SIG-M5 (cell line): ENCODE results near the gene OS9.

ENCODE experiments used
- DNase-seq: peaks from one replicate; lab custom pipeline; 2025; lab: John Stamatoyannopoulos, UW

OS9 gene

GRCh38 chr12:57737467-57738460, 43.8 kb downstream of the OS9 start:
- no peak for DNase-seq

- DNase-seq: no peak
Measured at GRCh38 chr12:57738661-57739237, 44.8 kb downstream of the OS9 start, which contains the start of gene AGAP2. Gene AGAP2, minus strand, starts transcription at chr12:57738742. Its CDS starts 496 bp downstream, at chr12:57738246.

GRCh38 chr12:57739387-57739786, 45.5 kb downstream of the OS9 start:
- no peak for DNase-seq

- no peak for DNase-seq
Measured at GRCh38 chr12:57739914-57740538, 46.1 kb downstream of the OS9 start.

- peak; percentile 8 for DNase-seq
Measured at GRCh38 chr12:57740656-57741412, 46.9 kb downstream of the OS9 start.

- DNase-seq: no peak
Measured at GRCh38 chr12:57741413-57741789, 47.5 kb downstream of the OS9 start.

GRCh38 chr12:57741844-57742738, 48.2 kb downstream of the OS9 start:
- peak; percentile 11 for DNase-seq

- DNase-seq: no peak
Measured at GRCh38 chr12:57743769-57744168, 49.8 kb downstream of the OS9 start.

- no peak for DNase-seq
Measured at GRCh38 chr12:57744194-57744776, 50.4 kb downstream of the OS9 start.

GRCh38 chr12:57744777-57745484, 51.0 kb downstream of the OS9 start, which contains the start of gene TSPAN31:
Gene TSPAN31, plus strand, starts transcription at chr12:57745039. Its CDS starts 116 bp downstream, at chr12:57745155.
- DNase-seq: peak; percentile 91

GRCh38 chr12:57745485-57745881, 51.6 kb downstream of the OS9 start:
- no peak for DNase-seq

GRCh38 chr12:57746025-57746424, 52.1 kb downstream of the OS9 start:
- no peak for DNase-seq

- DNase-seq: no peak
Measured at GRCh38 chr12:57749061-57749460, 55.1 kb downstream of the OS9 start.

GRCh38 chr12:57750561-57751431, 56.9 kb downstream of the OS9 start:
- no peak for DNase-seq

GRCh38 chr12:57751432-57751787, 57.5 kb downstream of the OS9 start:
- DNase-seq: no peak

GRCh38 chr12:57751788-57752667, 58.1 kb downstream of the OS9 start, which contains the start of gene CDK4:
Gene CDK4, minus strand, starts transcription at chr12:57752310. Its CDS starts 593 bp downstream, at chr12:57751717.
- peak; percentile 94 for DNase-seq

GRCh38 chr12:57752668-57753000, 58.7 kb downstream of the OS9 start:
- no peak for DNase-seq
